GM23338 (cell line): ENCODE results near the gene NEURL3. TPM values are rescaled to one million over a fixed set of nuclear protein-coding genes. Genes with fewer than 3 reads are reported as not detected.

ENCODE experiments used
- ATAC-seq: fragments of 200-7000 bp; cut with Tn5 transposase; 3 replicates; pipeline ENCODE4 v1.9.1; 2020
- DNase-seq: peaks from one replicate; pipeline ENCODE4 v3.0.0-alpha.2; 2015; ENCODE audit warnings: low spot score
- H2AFZ ChIP-seq: fragments of 200-600 bp; sonication (generic); 2 replicates; pipeline ENCODE4 v1.8.0; 2016; ENCODE audit warnings: antibody characterized with exemption, mild to moderate bottlenecking, moderate library complexity
- H3F3A ChIP-seq: fragments of 200-600 bp; sonication (generic); replicated peaks from 2 replicates; pipeline ENCODE4 v1.8.0; 2017; ENCODE audit warnings: antibody characterized with exemption, mixed run types, low read depth
- H3K27ac ChIP-seq: fragments of 200-600 bp; sonication (generic); 2 replicates; pipeline ENCODE4 v1.6.1; 2016; ENCODE audit warnings: low read depth
- H3K27me3 ChIP-seq: fragments of 200-600 bp; sonication (generic); 2 replicates; pipeline ENCODE4 v1.8.0; 2016; ENCODE audit warnings: mild to moderate bottlenecking, mixed run types, moderate library complexity; ENCODE audit not compliant: insufficient read depth
- H3K36me3 ChIP-seq: fragments of 200-600 bp; sonication (generic); 2 replicates; pipeline ENCODE4 v1.8.0; 2016; ENCODE audit warnings: mild to moderate bottlenecking; ENCODE audit not compliant: insufficient read depth
- H3K4me1 ChIP-seq: fragments of 200-600 bp; sonication (generic); 2 replicates; pipeline ENCODE4 v1.8.0; 2016; ENCODE audit warnings: mild to moderate bottlenecking, moderate library complexity; ENCODE audit not compliant: insufficient read depth
- H3K4me2 ChIP-seq: fragments of 200-600 bp; sonication (generic); 2 replicates; pipeline ENCODE4 v1.7.1; 2017; ENCODE audit warnings: mixed run types
- H3K4me3 ChIP-seq: fragments of 200-600 bp; sonication (generic); 2 replicates; pipeline ENCODE4 v1.6.1; 2016; ENCODE audit warnings: mixed run types
- H3K79me2 ChIP-seq: fragments of 200-600 bp; sonication (generic); replicated peaks from 2 replicates; pipeline ENCODE4 v1.8.0; 2017; ENCODE audit warnings: mild to moderate bottlenecking; ENCODE audit not compliant: insufficient read depth
- H3K9me2 ChIP-seq: fragments of 200-600 bp; sonication (generic); 2 replicates; pipeline ENCODE4 v1.8.0; 2017; ENCODE audit not compliant: insufficient read depth
- H4K20me1 ChIP-seq: fragments of 200-600 bp; sonication (generic); replicated peaks from 2 replicates; pipeline ENCODE4 v1.8.0; 2017; ENCODE audit warnings: mild to moderate bottlenecking; ENCODE audit not compliant: insufficient read depth
- H3K27ac Mint-ChIP-seq: 2 replicates; pipeline ENCODE4 v1.8.0; 2020; ENCODE audit warnings: inconsistent platforms, mild to moderate bottlenecking, moderate library complexity, mixed read lengths
- H3K27me3 Mint-ChIP-seq: 3 replicates; pipeline ENCODE4 v1.8.0; 2022; ENCODE audit warnings: low read depth, mild to moderate bottlenecking, moderate library complexity, mixed read lengths, inconsistent platforms; ENCODE audit not compliant: insufficient read depth, poor library complexity
- H3K36me3 Mint-ChIP-seq: 3 replicates; pipeline ENCODE4 v1.8.0; 2021; ENCODE audit warnings: low read depth, mild to moderate bottlenecking, inconsistent platforms, moderate library complexity, mixed read lengths
- H3K4me1 Mint-ChIP-seq: 3 replicates; pipeline ENCODE4 v1.8.0; 2020; ENCODE audit warnings: mild to moderate bottlenecking, inconsistent platforms, mixed read lengths
- H3K4me3 Mint-ChIP-seq: 3 replicates; pipeline ENCODE4 v1.8.0; 2021; ENCODE audit warnings: moderate library complexity, mild to moderate bottlenecking, inconsistent platforms, mixed read lengths
- H3K9me3 Mint-ChIP-seq: 3 replicates; pipeline ENCODE4 v1.8.0; 2020; ENCODE audit warnings: moderate library complexity, mild to moderate bottlenecking, inconsistent platforms, mixed read lengths
- CREB1 ChIP-seq: fragments of 250-450 bp; sonication (Bioruptor Pico); IDR thresholded peaks from 2 replicates; pipeline ENCODE4 v1.5.0; 2020; ENCODE audit warnings: low read depth, mild to moderate bottlenecking, moderate library complexity
- CTCF ChIP-seq, 2 experiments: fragments of 200-600 bp in 1 of 2; sonication (generic) in 1 of 2; conservative IDR thresholded peaks; 2 replicates each; pipeline versions ENCODE4 v1.5.1 to v1.6.1; 2016 to 2017; ENCODE audit warnings: antibody characterized with exemption in 2 of 2, low read depth in 2 of 2, mild to moderate bottlenecking in 2 of 2, moderate library complexity in 1 of 2
- ETS1 ChIP-seq: IDR thresholded peaks from 2 replicates; pipeline ENCODE4 v1.6.1; 2016; ENCODE audit warnings: antibody characterized with exemption
- EZH2 ChIP-seq: fragments of 200-600 bp; sonication (generic); IDR thresholded peaks from one replicate; pipeline ENCODE4 v1.8.0; 2017; ENCODE audit warnings: antibody characterized with exemption, mild to moderate bottlenecking, low read depth; ENCODE audit not compliant: unreplicated experiment
- EZH2phosphoT487 ChIP-seq: fragments of 200-600 bp; sonication (generic); IDR thresholded peaks from one replicate; pipeline ENCODE4 v1.8.1; 2018; ENCODE audit warnings: antibody characterized with exemption; ENCODE audit not compliant: unreplicated experiment
- JUNB ChIP-seq: IDR thresholded peaks from one replicate; pipeline ENCODE4 v1.6.1; 2016; ENCODE audit warnings: antibody characterized with exemption; ENCODE audit not compliant: unreplicated experiment
- NANOG ChIP-seq: IDR thresholded peaks from 2 replicates; pipeline ENCODE4 v1.6.1; 2016; ENCODE audit warnings: antibody characterized with exemption, borderline replicate concordance
- POLR2AphosphoS5 ChIP-seq: IDR thresholded peaks from 2 replicates; pipeline ENCODE4 v1.6.1; 2016; ENCODE audit warnings: antibody characterized with exemption, low read depth
- STAT1 ChIP-seq: IDR thresholded peaks from one replicate; pipeline ENCODE4 v1.6.1; 2016; ENCODE audit warnings: antibody characterized with exemption; ENCODE audit not compliant: unreplicated experiment
- ZNF331 ChIP-seq: fragments of 250-450 bp; sonication (Bioruptor Pico); IDR thresholded peaks from 2 replicates; pipeline ENCODE4 v1.5.0; 2020; ENCODE audit warnings: low read depth, mild to moderate bottlenecking, moderate library complexity
- polyA plus RNA-seq: library from polyadenylated mRNA; unstranded; fragments of >200 nt; fragmentation: Nextera tagmentation; extraction: Ambion mirVana; gene quantifications from 2 replicates; pipeline ENCODE4 v1.2.1, GENCODE V29; 2016
- total RNA-seq: library from RNA; depleted of rRNA; stranded (reverse); fragments of >200 nt; shearing (Covaris generic); gene quantifications from 2 replicates; pipeline ENCODE4 v1.2.3, GENCODE V29; 2014
- TF ChIP-seq, protein P1 (sequence below): IDR thresholded peaks from one replicate; pipeline ENCODE4 v1.6.1; 2018; ENCODE audit warnings: antibody characterized with exemption; ENCODE audit not compliant: unreplicated experiment

The NEURL3 gene
- total and polyA plus RNA-seq, 2 experiments from 2014 or later = 0.21 TPM; not detected in 1

GRCh38 chr2:96517079-96517478 is 11.9 kb upstream of the NEURL3 start (continued):
- TF ChIP-seq CTCF (conservative IDR thresholded peaks at IDR 0.05; ENCODE audit: low read depth in 2 of 2) (no peak), JUNB (no peak), NANOG (no peak), EZH2 (no peak), EZH2phosphoT487 (no peak)

GRCh38 chr2:96514521-96514920 is 9.4 kb upstream of the NEURL3 start:
- TF ChIP-seq, protein P1, sequence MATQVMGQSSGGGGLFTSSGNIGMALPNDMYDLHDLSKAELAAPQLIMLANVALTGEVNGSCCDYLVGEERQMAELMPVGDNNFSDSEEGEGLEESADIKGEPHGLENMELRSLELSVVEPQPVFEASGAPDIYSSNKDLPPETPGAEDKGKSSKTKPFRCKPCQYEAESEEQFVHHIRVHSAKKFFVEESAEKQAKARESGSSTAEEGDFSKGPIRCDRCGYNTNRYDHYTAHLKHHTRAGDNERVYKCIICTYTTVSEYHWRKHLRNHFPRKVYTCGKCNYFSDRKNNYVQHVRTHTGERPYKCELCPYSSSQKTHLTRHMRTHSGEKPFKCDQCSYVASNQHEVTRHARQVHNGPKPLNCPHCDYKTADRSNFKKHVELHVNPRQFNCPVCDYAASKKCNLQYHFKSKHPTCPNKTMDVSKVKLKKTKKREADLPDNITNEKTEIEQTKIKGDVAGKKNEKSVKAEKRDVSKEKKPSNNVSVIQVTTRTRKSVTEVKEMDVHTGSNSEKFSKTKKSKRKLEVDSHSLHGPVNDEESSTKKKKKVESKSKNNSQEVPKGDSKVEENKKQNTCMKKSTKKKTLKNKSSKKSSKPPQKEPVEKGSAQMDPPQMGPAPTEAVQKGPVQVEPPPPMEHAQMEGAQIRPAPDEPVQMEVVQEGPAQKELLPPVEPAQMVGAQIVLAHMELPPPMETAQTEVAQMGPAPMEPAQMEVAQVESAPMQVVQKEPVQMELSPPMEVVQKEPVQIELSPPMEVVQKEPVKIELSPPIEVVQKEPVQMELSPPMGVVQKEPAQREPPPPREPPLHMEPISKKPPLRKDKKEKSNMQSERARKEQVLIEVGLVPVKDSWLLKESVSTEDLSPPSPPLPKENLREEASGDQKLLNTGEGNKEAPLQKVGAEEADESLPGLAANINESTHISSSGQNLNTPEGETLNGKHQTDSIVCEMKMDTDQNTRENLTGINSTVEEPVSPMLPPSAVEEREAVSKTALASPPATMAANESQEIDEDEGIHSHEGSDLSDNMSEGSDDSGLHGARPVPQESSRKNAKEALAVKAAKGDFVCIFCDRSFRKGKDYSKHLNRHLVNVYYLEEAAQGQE = no peak
- TF ChIP-seq EZH2phosphoT487 (no peak), ETS1 (no peak), POLR2AphosphoS5 (no peak), JUNB (no peak), CREB1 (no peak), CTCF (conservative IDR thresholded peaks at IDR 0.05; ENCODE audit: low read depth in 2 of 2) (no peak), ZNF331 (no peak), STAT1 (no peak), EZH2 (no peak)
- no peaks in the 10 kb centered on the region for H3K9me2 ChIP-seq
- H3K4me3 ChIP-seq = no peak overlapping the region
- no peaks in the 10 kb centered on the region for H4K20me1 ChIP-seq
- no peak overlapping the region for H3K27ac ChIP-seq
- Mint-ChIP-seq H3K36me3 (peaks cover 10% of the 10 kb centered on the region; the same call in 2 of the 3 replicates), H3K9me3 (peaks cover 33% of the 10 kb centered on the region), H3K4me1 (peaks cover 5% of the 10 kb centered on the region; the same call in 2 of the 3 replicates), H3K4me3 (no peak overlapping the region), H3K27ac (no peak overlapping the region), H3K27me3 (peaks cover 22% of the 10 kb centered on the region)
- peaks cover 3% of the 10 kb centered on the region; the same call in 1 of the 2 replicates for H3K4me1 ChIP-seq
- H3K27me3 ChIP-seq = no peaks in the 10 kb centered on the region
- 0 out of 2 replicates have a peak overlapping the region, but pooled peaks have one; percentile 38 for H2AFZ ChIP-seq
- H3K4me2 ChIP-seq = no peak overlapping the region
- H3K36me3 ChIP-seq = no peaks in the 10 kb centered on the region
- DNase-seq (no peak), ATAC-seq (no peak)
- no peaks in the 10 kb centered on the region for H3K79me2 ChIP-seq
- H3F3A ChIP-seq = no peaks in the 10 kb centered on the region
